Activated CD4-positive, alpha-beta memory T cell treated with anti-CD3 and anti-CD28 coated beads for 36 hours (primary cell): ENCODE results near the gene THAP10. TPM values are rescaled to one million over a fixed set of nuclear protein-coding genes. Genes with fewer than 3 reads are reported as not detected.
"Not testable (repeated sequence)": the region's sequence is repeated elsewhere in the genome, so short reads cannot be mapped to it uniquely, and the experiment has no call there.

Experiments
- CTCF ChIA-PET: fragments of 350-600 bp; sonication (Branson Sonifier 250); formaldehyde crosslinking; loops from one replicate; lab custom pipeline; 2021; ENCODE audit warnings: antibody characterized with exemption, inconsistent platforms; lab: Charles Lee
- POLR2A ChIA-PET: fragments of 350-600 bp; sonication (Branson Sonifier 250); formaldehyde crosslinking; loops from one replicate; lab custom pipeline; 2021; ENCODE audit warnings: antibody characterized with exemption; lab: Charles Lee
- DNase-seq: peaks from one replicate; pipeline ENCODE4 v3.0.0-alpha.2; 2020
- H3K27ac Mint-ChIP-seq: one replicate; pipeline ENCODE4 v1.8.0; 2021; ENCODE audit warnings: mixed read lengths
- H3K27me3 Mint-ChIP-seq: one replicate; pipeline ENCODE4 v1.8.0; 2021; ENCODE audit warnings: mixed read lengths
- H3K36me3 Mint-ChIP-seq: one replicate; pipeline ENCODE4 v1.8.0; 2021; ENCODE audit warnings: mixed read lengths
- H3K4me1 Mint-ChIP-seq: one replicate; pipeline ENCODE4 v1.8.0; 2021; ENCODE audit warnings: low read depth, mixed read lengths
- H3K4me3 Mint-ChIP-seq: one replicate; pipeline ENCODE4 v1.8.0; 2021; ENCODE audit warnings: mild to moderate bottlenecking, mixed read lengths
- H3K9me3 Mint-ChIP-seq: one replicate; pipeline ENCODE4 v1.8.0; 2021; ENCODE audit warnings: mixed read lengths
- intact Hi-C: fragments of 100-400 bp; cut with micrococcal nuclease; formaldehyde crosslinking; loops from one replicate; pipeline ENCODE4 v1.15.1; 2023
- total RNA-seq, 2 experiments: library from RNA; stranded (reverse); gene quantifications; one replicate each; pipeline ENCODE4 v1.2.3, GENCODE V29; 2021

The THAP10 gene
- total RNA-seq, 2 experiments from 2014 or later: 0.19 to 0.51 TPM

DNA sequence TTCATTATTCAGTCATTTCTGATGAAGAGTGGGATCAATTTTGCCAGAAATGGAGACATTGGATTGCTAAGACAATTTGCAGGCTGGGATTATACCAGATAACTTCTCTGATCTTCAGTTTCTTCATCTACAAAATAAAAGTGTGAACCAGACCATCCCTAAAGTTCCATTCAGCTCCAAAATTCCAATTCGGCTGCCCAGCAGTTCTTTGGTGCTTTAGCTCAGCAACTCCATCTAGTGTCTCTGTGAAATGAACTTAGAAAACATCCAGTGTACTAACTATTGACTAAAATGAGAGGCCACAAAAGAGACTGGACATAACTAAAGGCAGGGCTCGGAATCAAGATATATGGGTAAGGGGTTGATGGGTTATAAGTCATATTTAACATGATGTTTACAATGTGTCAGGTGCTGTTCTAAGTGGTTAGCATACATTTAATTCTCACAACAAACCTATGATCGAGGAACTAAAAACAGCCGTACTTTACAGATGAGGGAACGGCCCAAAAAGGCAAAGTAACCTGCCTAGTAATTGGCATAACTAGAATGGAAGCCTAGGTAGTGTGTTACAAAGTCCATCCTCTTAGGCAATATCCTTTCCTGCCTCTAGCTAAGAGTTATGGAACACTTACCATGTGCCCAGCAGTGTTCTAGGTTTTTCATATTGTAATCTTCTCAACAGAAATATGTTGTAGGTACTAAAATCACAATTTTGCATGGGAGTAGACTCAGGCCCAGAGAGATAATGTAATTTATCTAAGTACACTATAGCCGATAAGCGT lies 17.0 kb downstream of the THAP10 start:
- POLR2A ChIA-PET: no interaction called here
- Mint-ChIP-seq H3K27ac (no peak overlapping the region), H3K9me3 (no peaks in the 10 kb centered on the region), H3K4me1 (no peaks in the 10 kb centered on the region), H3K36me3 (no peaks in the 10 kb centered on the region), H3K27me3 (peaks cover 30% of the 10 kb centered on the region), H3K4me3 (no peak overlapping the region)
- CTCF ChIA-PET: no interaction called here
- no peak for DNase-seq
- intact Hi-C loops: no loop called here

DNA sequence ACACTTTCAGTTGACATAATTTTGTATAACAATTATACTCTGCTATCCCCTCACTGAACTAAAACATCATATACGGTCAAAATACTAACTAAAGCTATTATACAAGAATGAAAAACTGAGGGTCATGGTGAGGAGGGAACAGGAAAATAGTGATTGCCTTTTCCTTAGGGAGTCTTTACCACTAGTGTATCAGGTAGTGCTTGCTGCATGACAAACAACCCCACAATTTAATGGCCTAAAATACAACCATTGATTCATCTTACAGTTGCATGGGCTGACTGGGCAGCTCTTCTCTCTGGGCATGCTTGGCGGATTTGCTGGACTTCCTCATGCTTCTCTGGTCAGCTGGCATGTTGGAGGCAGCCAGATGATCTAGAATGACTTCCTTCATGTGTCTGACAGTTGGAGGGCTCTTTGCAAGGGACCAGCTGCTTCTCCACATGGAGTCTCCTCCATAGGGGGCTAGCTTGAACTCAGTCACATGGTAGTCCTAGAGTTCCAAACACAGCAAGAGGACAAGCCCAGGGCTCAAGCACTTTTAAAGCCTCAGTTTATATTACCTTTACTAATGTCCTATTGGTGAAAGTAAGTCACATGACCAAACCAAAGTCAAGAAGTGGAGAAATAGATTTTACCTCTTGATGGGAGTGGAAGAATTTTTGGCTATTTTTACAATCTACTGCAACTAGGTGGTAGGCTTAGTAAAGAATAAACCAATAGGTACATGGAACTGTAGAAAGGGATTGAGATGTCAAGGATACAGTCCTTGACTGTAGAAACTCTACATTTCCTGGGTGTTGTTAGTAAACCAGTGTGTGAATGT lies 18.8 kb downstream of the THAP10 start:
- H3K4me1 Mint-ChIP-seq: no peaks in the 10 kb centered on the region
- H3K4me3 Mint-ChIP-seq: no peak overlapping the region
- DNase-seq: no peak
- intact Hi-C loops: no loop called here
- H3K9me3 Mint-ChIP-seq: no peaks in the 10 kb centered on the region
- POLR2A ChIA-PET: no interaction called here
- no peak overlapping the region for H3K27ac Mint-ChIP-seq
- CTCF ChIA-PET: no interaction called here
- H3K36me3 Mint-ChIP-seq: no peaks in the 10 kb centered on the region
- peaks cover 24% of the 10 kb centered on the region for H3K27me3 Mint-ChIP-seq

DNA sequence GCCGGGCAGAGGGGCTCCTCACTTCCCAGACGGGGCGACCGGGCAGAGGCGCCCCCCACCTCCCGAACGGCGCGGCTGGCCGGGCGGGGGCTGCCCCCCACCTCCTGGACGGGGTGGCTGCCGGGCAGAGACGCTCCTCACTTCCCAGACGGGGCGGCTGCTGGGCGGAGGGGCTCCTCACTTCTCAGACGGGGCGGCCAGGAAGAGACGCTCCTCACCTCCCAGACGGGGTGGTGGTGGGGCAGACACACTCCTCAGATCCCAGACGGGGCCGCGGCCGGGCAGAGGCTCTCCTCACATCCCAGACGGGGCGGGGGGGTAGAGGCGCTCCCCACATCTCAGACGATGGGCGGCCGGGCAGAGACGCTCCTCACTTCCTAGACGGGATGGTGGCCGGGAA lies 20.7 kb downstream of the THAP10 start:
- POLR2A ChIA-PET, H3K36me3 Mint-ChIP-seq, H3K4me1 Mint-ChIP-seq, H3K27ac Mint-ChIP-seq, H3K9me3 Mint-ChIP-seq, DNase-seq, CTCF ChIA-PET, intact Hi-C loops, H3K4me3 Mint-ChIP-seq: not testable (repeated sequence)
- H3K27me3 Mint-ChIP-seq: peaks cover 22% of the 10 kb centered on the region

DNA sequence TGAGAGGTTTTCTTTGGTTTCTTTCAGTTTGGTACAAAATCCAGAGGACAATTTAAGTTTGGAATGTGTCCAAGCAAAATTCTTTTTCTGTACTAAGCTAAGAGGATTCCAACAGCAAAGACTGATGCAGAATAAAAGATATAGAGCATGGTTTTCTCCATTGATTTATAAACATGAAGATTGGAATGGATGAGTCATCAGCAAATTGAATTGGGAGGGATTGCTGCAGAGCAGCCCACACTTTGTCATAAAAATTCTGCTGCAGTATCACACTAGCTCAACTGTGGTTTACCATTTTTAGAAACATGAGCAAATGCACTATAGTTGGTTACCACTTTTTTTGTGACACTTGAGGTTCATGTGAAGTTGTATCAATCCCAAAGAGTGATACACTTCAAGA lies 22.2 kb downstream of the THAP10 start:
- intact Hi-C loops: no loop called here
- Mint-ChIP-seq H3K27ac (no peak overlapping the region), H3K27me3 (peaks cover 16% of the 10 kb centered on the region), H3K9me3 (no peaks in the 10 kb centered on the region), H3K4me1 (no peaks in the 10 kb centered on the region), H3K4me3 (no peak overlapping the region), H3K36me3 (no peaks in the 10 kb centered on the region)
- POLR2A ChIA-PET: no interaction called here
- DNase-seq: no peak
- CTCF ChIA-PET: interaction anchor here (1.2 kb wide), 1 partner anchor 45 kb away, joined by 5 read pairs; no protein-coding TSS in a partner anchor

DNA sequence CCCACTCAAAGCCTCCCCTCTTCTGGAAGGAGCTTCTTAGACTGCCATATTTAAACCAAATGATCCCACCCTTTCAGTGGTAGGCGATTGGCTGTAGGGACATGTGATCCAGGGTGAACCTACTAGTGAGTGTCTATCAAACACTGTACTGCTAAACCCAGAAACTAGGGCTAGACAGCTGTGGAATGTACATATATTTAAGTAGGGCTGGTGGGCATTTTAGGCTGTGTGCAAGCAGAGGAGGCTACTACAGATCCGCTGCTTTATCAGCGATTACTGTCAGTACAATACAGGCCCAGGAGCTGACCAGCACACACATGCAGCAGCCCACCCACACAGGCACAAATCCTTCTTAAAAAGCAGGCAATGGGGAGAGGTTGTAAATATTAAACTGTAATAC lies 22.9 kb downstream of the THAP10 start:
- Mint-ChIP-seq H3K36me3 (no peaks in the 10 kb centered on the region), H3K4me3 (no peak overlapping the region), H3K27me3 (peaks cover 12% of the 10 kb centered on the region), H3K4me1 (no peaks in the 10 kb centered on the region), H3K27ac (no peak overlapping the region), H3K9me3 (no peaks in the 10 kb centered on the region)
- ChIA-PET CTCF (interaction anchor here (1.2 kb wide), 1 partner anchor 45 kb away, joined by 5 read pairs; no protein-coding TSS in a partner anchor), POLR2A (no interaction called here)
- no peak for DNase-seq
- intact Hi-C loops: no loop called here

DNA sequence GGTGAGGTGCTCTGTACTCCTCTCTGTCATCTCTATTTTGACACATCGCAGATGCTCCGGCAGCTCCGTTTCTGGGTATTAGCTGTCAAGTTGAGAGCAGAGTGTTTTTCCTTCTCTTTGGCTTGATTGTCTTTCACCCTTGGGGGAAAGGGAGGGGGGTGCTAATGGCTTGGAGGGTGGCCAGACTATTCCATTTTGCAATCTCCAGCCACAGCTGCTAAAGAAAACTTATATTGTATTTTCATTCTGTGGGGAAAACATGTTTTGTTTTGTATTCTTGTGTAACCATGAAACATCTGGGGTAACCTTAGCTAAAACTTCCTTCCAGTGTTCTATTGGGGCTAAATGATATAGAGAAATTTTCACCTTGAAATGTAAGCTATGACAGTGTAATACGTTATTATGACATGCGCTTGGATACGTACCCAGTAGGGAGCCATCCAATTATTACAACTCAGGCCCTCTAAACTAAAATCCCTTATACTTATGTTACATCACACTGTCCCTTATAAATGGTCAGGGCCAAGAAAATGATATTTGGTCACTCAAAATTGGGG lies 24.2 kb downstream of the THAP10 start:
- ChIA-PET POLR2A (no interaction called here), CTCF (no interaction called here)
- intact Hi-C loops: no loop called here
- Mint-ChIP-seq H3K4me1 (no peaks in the 10 kb centered on the region), H3K27me3 (peaks cover 5% of the 10 kb centered on the region), H3K36me3 (no peaks in the 10 kb centered on the region), H3K4me3 (no peak overlapping the region), H3K9me3 (no peaks in the 10 kb centered on the region), H3K27ac (no peak overlapping the region)
- no peak for DNase-seq

DNA sequence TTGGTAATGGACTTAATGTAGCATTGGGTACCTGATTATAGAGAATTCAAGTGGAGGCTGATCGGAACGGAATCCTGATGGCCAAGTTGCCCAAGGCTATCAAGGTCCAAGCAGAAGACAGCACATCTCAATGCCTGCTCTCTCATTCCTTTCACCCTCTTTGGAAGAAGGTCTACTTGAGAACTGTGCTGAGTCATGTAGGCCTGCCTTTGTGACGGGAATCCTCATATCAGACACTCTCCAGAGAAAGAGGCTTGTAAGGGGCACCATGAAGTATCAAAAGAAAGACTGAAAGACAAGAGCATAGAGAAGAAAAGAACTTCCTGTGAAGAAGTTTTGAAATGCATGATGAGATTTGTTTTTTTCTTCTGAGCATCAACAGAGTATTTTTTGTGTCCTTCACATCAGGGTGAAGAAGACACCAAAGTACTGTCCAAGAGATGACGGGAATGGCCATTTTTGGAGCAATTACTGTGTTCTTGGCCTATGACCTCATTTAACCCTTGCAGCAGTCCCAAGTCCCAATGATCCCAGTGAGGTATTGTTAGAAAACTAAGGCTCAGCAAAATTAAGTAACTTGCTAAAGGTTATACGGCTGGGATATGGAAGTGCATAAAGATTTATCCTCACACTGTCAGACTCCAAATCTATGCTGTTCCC lies 25.1 kb downstream of the THAP10 start:
- POLR2A ChIA-PET: no interaction called here
- Mint-ChIP-seq H3K9me3 (no peaks in the 10 kb centered on the region), H3K4me3 (no peak overlapping the region), H3K4me1 (no peaks in the 10 kb centered on the region), H3K27ac (no peak overlapping the region), H3K27me3 (peaks cover 1% of the 10 kb centered on the region), H3K36me3 (no peaks in the 10 kb centered on the region)
- CTCF ChIA-PET: no interaction called here
- intact Hi-C loops: no loop called here
- no peak for DNase-seq

DNA sequence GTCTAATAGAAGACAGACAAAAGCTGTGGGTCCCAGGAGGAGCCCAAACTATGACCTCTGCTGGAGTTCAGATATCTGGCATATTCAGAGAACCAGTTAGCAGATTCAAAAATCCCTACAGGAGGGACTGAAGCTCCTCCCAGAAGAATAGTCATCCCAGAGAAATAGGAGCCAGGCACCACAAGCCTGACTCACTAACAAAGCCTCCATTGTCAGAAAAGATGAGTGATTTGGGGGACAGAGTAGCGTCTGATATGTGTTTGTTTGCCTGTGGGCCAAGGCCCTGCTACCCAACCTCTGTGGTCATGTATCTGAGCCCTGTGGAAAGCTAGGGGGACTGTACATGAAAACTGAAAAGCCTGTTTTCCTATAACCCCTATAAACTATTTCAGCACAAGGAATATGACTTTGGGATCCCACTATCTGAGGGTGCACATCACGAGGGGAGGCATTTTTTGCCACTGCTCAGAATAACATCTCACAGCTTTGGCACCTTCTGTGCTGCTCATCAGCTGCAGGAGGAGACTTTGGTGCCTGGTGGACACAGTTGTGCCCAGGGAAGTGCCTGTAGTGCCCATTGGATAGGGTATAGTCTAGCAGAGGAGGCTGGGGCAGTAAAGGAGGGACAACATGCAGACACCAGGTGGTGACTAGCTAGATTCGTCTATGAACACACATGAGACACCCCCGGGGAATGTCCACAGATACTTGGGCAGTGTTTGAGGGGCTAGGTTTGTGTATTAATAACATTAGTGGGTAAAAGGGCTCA lies 28.6 kb downstream of the THAP10 start:
- H3K27me3 Mint-ChIP-seq: peaks cover 7% of the 10 kb centered on the region
- CTCF ChIA-PET: interaction anchor here (0.6 to 1.5 kb wide), 2 partner anchors 39 to 684 kb away, joined by 3 to 4 read pairs; no protein-coding TSS in a partner anchor
- intact Hi-C loops: no loop called here
- POLR2A ChIA-PET: no interaction called here
- H3K4me1 Mint-ChIP-seq: no peaks in the 10 kb centered on the region
- no peak overlapping the region for H3K4me3 Mint-ChIP-seq
- no peaks in the 10 kb centered on the region for H3K9me3 Mint-ChIP-seq
- DNase-seq: no peak
- no peaks in the 10 kb centered on the region for H3K36me3 Mint-ChIP-seq
- no peak overlapping the region for H3K27ac Mint-ChIP-seq

DNA sequence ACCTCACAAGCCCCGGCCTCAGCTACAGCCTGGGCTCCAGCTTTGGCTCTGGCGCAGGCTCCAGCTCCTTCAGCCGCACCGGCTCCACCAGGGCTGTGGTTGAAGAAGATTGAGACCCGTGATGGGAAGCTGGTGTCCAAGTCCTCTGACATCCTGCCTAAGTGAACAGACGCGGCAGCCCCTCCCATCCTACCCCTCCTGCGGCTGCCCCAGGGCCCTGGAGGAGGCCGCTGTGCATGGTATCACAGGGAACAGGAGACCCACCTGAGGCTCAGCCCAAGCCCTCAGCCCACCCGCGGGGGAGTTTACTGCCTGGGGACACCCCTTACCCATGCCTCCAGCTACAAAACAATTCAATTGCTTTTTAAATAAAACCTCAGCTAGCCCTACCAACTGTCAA lies 32.2 kb downstream of the THAP10 start:
- H3K9me3 Mint-ChIP-seq: no peaks in the 10 kb centered on the region
- H3K4me1 Mint-ChIP-seq: no peaks in the 10 kb centered on the region
- DNase-seq: no peak
- H3K27ac Mint-ChIP-seq: no peak overlapping the region
- no peak overlapping the region for H3K4me3 Mint-ChIP-seq
- intact Hi-C loops: no loop called here
- H3K27me3 Mint-ChIP-seq: peaks cover 16% of the 10 kb centered on the region
- ChIA-PET POLR2A (no interaction called here), CTCF (interaction anchor here (1.4 kb wide), 1 partner anchor 35 kb away, joined by 4 read pairs; no protein-coding TSS in a partner anchor)
- no peaks in the 10 kb centered on the region for H3K36me3 Mint-ChIP-seq

DNA sequence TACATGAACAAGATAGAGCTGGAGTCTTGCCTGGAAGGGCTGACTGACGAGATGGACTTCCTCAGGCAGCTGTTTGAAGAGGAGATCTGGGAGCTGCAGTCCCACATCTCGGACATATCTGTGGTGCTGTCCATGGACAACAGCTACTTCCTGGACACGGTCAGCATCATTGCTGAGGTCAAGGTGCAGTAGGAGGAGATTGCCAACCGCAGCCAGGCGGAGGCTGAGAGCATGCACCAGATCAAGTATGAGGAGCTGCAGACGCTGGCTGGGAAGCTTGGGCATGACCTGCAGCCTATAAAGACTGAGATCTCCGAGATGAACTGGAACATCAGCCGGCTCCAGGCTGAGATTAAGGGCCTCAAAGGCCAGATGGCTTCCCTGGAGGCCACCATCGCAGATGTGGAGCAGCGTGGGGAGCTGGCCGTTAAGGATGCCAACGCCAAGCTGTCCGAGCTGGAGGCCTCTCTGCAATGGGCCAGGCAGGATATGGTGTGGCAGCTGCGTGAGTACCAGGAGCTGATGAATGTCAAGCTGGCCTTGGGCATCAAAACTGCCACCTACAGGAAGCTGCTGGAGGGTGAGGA lies 32.8 kb downstream of the THAP10 start:
- ChIA-PET CTCF (interaction anchor here (1.0 to 1.4 kb wide), 2 partner anchors 35 to 137 kb away, joined by 3 to 4 read pairs; no protein-coding TSS in a partner anchor), POLR2A (no interaction called here)
- peaks cover 2% of the 10 kb centered on the region for H3K4me1 Mint-ChIP-seq
- intact Hi-C loops: no loop called here
- H3K27me3 Mint-ChIP-seq: peaks cover 21% of the 10 kb centered on the region
- no peak for DNase-seq
- H3K4me3 Mint-ChIP-seq: no peak overlapping the region
- H3K36me3 Mint-ChIP-seq: no peaks in the 10 kb centered on the region
- H3K9me3 Mint-ChIP-seq: no peaks in the 10 kb centered on the region
- H3K27ac Mint-ChIP-seq: no peak overlapping the region
